Thymus (tissue), 11 donors: ENCODE data around the gene TMEM151A. TPM values are rescaled to one million over a fixed set of nuclear protein-coding genes. Genes with fewer than 3 reads are reported as not detected.

ENCODE experiments used
- DNase-seq, 9 donors: peaks; one replicate each; pipeline ENCODE4 v3.0.0-alpha.2; 2013; ENCODE audit warnings: low spot score in 9 of 9, low read depth in 6 of 9, missing footprints in 1 of 9
- H3K27ac ChIP-seq, 2 donors: one replicate each; pipeline ENCODE4 v1.5.1; 2013; ENCODE audit warnings: control low read depth in 1 of 2, low read depth in 1 of 2, low read length in 1 of 2, mild to moderate bottlenecking in 1 of 2, moderate library complexity in 1 of 2
- H3K27me3 ChIP-seq, 2 donors: one replicate each; pipeline ENCODE4 v1.5.1; 2013; ENCODE audit warnings: low read length in 1 of 2; ENCODE audit not compliant: control insufficient read depth in 2 of 2, insufficient read depth in 1 of 2
- H3K36me3 ChIP-seq, 2 donors: one replicate each; pipeline ENCODE4 v1.5.1; 2013; ENCODE audit warnings: low read length in 1 of 2, mild to moderate bottlenecking in 1 of 2, moderate library complexity in 1 of 2; ENCODE audit not compliant: control insufficient read depth in 2 of 2, insufficient read depth in 2 of 2
- H3K4me1 ChIP-seq, 2 donors: one replicate each; pipeline ENCODE4 v1.5.1; 2013; ENCODE audit warnings: low read length in 2 of 2; ENCODE audit not compliant: control insufficient read depth in 2 of 2, insufficient read depth in 2 of 2
- H3K4me3 ChIP-seq, 2 donors: one replicate each; pipeline ENCODE4 v1.5.1; 2013; ENCODE audit warnings: low read length in 2 of 2, control low read depth in 1 of 2, mild to moderate bottlenecking in 1 of 2
- H3K9me3 ChIP-seq, 2 donors: one replicate each; pipeline ENCODE4 v1.5.1; 2013; ENCODE audit warnings: low read length in 1 of 2, mild to moderate bottlenecking in 1 of 2; ENCODE audit not compliant: control insufficient read depth in 2 of 2, insufficient read depth in 1 of 2
- WGBS: extraction: QIAGEN DNeasy Blood & Tissue Kit; methylation state at CpG from one replicate; pipeline ENCODE4 v1.1.7; 2013; 5-methylcytosine and 5-hydroxymethylcytosine counted together
- polyA plus RNA-seq: library from polyadenylated mRNA; stranded (reverse); fragments of 200-250 nt; gene quantifications from one replicate; pipeline ENCODE4 v1.2.3, GENCODE V29; 2013
- total RNA-seq: library from RNA; stranded (reverse); fragments of 120-200 nt; gene quantifications from one replicate; pipeline ENCODE4 v1.2.4, GENCODE V29; 2013
- donor health status: healthy.

Gene TMEM151A
- total and polyA plus RNA-seq, 2 donors: 0.02 TPM; not detected in 1

DNA sequence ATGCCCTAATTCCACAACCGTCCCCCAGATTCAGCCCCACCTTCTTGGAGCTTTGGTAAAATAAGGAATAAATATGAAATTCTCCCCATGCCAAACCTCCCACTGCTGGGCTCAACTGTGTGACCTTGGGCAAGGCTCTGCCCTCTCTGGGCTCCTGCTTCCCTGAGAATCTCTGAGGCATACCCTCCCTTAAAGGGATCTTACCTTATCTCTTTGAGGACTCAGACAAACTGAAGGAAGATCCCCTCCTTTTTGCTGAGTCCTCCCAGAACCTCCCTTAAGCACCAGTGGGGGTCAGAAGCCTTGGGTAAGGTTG lies 22.4 kb downstream of the TMEM151A start:
- Histone ChIP-seq H3K9me3 (peaks cover 0 to 14% of the 10 kb centered on the region in 2 donors), H3K27me3 (peaks cover 0 to 6% of the 10 kb centered on the region in 2 donors), H3K36me3 (no peaks in the 10 kb centered on the region), H3K4me1 (peaks cover 40 to 78% of the 10 kb centered on the region in 2 donors), H3K4me3 (peak overlapping the region in 1 of 2 donors; percentile 50), H3K27ac (peak overlapping the region in 1 of 2 donors; percentile 99)
- 96% methylated on average over 1 of the region's 1 CpG for WGBS
- no peak for DNase-seq

DNA sequence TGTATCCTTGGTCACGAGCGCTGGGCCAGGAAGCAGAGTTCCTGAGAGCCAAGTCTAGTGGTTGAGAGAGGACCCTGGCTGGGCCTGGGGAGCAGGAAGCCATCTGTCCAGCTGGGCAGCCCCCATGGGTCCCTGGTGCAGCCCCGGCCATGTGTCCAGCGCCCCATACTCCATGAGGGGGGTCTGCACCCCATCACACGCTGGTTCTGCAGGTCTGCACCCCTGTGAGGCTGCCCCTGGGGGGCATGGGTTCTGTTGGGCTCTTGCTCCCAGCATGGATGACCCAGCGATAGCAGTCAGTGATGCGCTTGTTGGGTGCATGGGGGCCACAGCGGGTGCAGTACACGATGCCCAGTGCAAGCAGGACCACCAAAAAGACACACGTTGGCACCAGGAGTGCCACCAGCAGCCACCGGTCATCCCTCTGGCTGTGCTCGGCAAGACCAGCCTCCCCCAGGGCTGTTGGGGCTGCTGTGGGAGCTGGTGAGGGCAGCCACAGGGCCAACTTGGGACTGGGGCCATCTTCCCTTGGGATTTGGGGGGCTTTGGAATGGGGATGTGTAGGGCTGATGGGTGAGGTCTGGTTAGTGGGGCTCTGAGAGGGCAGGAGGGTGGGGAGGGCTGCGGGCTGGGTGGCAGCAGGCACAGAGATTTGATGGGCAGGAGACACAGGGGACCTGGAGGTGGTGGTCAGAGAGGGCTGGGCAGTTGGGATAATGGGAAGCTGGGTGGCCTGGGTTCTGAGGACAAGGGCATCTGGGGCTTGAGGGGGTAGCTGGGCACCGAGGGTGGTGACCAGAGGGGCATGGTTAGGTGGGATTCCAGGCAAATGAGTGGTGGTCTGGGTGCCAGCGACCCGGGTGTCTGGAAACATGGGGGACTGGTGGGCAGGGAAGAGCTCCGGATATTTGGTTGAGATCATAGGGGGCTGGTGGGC lies 23.1 kb downstream of the TMEM151A start:
- Histone ChIP-seq H3K4me3 (peak overlapping the region in 1 of 2 donors; percentile 50), H3K27me3 (peaks cover 0 to 5% of the 10 kb centered on the region in 2 donors), H3K9me3 (peaks cover 0 to 14% of the 10 kb centered on the region in 2 donors), H3K4me1 (peaks cover 44 to 83% of the 10 kb centered on the region in 2 donors), H3K27ac (peak overlapping the region in 1 of 2 donors; percentile 99), H3K36me3 (no peaks in the 10 kb centered on the region)
- no peak for DNase-seq
- WGBS: 96% methylated on average over 17 of the region's 17 CpGs

DNA sequence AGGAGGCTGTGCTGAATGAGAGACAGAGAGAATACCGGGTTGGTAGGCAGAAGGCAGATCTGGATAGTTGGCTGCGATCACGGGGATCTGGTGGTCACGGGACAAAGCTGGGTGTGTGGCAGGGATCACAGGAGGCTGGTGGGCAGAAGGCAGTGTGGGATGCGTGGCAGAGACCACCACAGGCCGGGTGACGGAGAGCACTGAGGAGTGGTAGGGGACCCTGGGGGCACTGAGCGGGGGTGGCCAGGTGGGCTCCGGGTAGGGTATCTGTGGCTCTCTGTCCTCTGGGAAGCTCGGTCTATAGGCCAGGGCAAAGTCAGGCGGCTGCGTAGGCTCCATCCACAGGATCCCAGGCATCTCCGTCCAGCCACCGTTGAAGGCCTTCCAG lies 23.8 kb downstream of the TMEM151A start:
- 97% methylated on average over 14 of the region's 14 CpGs for WGBS
- Histone ChIP-seq H3K4me1 (peaks cover 44 to 83% of the 10 kb centered on the region in 2 donors), H3K27ac (peak overlapping the region; percentile 20 to 99), H3K36me3 (no peaks in the 10 kb centered on the region), H3K9me3 (peaks cover 0 to 14% of the 10 kb centered on the region in 2 donors), H3K4me3 (peak overlapping the region in 1 of 2 donors; percentile 50), H3K27me3 (peaks cover 0 to 2% of the 10 kb centered on the region in 2 donors)
- no peak for DNase-seq

DNA sequence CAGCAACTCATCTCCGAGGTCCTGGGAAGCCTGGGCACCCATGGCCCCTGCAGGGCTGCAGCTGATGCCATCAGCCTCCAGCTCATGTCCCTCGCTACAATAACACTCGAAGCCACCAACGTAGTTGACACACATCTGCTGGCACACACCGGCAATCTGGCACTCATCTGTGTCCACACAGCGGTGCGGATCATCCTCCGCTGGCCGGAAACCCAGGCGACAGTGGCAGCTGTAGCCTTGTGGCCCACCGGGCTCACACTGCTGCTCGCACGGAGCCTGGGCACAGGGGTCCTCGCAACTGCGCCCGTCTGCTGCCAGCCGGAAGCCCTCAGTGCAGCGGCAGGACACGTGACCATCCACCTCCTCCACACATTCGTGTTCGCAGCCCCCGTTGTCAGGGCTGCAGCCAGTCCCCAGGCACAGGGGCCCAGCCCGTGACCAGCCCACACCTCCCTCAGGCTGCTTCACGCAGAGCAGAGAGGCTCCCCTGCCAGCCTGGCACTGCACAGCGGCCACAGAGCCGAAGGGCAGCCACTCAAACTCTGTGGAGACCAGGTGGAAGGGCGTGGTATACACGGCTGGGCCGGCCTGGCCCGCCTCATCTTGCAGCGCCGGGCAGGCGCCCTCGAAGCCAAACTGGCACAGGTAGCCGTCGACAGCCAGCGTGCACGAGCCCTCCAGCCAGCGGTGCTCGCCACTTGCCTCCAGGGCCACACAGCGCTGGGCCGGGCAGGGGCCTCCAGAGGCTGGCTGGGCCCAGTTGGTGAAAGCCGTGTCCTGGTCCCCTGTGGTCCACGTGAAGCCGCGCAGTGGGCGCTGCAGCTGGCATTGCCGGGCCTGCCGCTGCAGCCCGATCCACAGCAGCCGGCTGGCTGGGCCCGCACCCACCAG lies 24.5 kb downstream of the TMEM151A start:
- Histone ChIP-seq H3K36me3 (no peaks in the 10 kb centered on the region), H3K27ac (peak overlapping the region; percentile 99 to 100), H3K27me3 (peaks cover 0 to 2% of the 10 kb centered on the region in 2 donors), H3K9me3 (peaks cover 0 to 14% of the 10 kb centered on the region in 2 donors), H3K4me3 (peak overlapping the region; percentile 43 to 50), H3K4me1 (peaks cover 44 to 81% of the 10 kb centered on the region in 2 donors)
- DNase-seq: no peak
- 95% methylated on average over 52 of the region's 52 CpGs for WGBS

GRCh38 chr11:66316849-66317251 lies 25.2 kb downstream of the TMEM151A start, which contains the start of gene CD248:
Gene CD248, minus strand, starts transcription at chr11:66317044. Its CDS starts 17 bp downstream, at chr11:66317027.
- Histone ChIP-seq H3K4me1 (peaks cover 44 to 78% of the 10 kb centered on the region in 2 donors), H3K4me3 (peak within 1 kb of the TSS; percentile 43 to 50), H3K9me3 (peaks cover 0 to 14% of the 10 kb centered on the region in 2 donors), H3K27ac (peak within 1 kb of the TSS; percentile 99 to 100), H3K27me3 (peaks cover 0 to 2% of the 10 kb centered on the region in 2 donors), H3K36me3 (no peaks in the 10 kb centered on the region)
- peak in 4 of 9 donors; percentile 49 to 81 (median 62) for DNase-seq
- WGBS: 31% methylated on average over 29 of the region's 29 CpGs

DNA sequence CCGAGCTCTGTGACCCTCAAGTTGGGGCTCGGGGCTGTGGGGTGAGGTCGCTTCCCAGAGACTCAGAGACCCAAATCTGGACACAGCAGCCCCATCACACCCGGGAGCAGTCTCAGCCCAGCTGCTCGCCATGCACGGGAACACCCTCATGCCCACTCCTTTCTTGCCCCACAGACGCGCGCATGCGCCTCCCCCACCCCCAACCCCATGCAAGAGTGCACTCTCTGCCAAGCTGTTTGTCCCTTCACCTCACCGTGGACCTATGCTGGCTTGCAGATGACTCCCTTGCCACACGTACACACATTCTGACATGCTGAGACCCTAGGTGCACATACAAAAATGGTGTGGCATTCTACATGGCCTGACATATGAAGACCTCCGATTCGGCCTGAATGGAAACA lies 25.6 kb downstream of the TMEM151A start:
- Histone ChIP-seq H3K4me3 (peak overlapping the region; percentile 41 to 43), H3K4me1 (peaks cover 44 to 78% of the 10 kb centered on the region in 2 donors), H3K27ac (peak overlapping the region; percentile 99 to 100), H3K9me3 (peaks cover 0 to 15% of the 10 kb centered on the region in 2 donors), H3K36me3 (no peaks in the 10 kb centered on the region), H3K27me3 (peaks cover 0 to 2% of the 10 kb centered on the region in 2 donors)
- 4% methylated on average over 14 of the region's 14 CpGs for WGBS
- DNase-seq: peak in 8 of 9 donors; percentile 60 to 86 (median 70)

DNA sequence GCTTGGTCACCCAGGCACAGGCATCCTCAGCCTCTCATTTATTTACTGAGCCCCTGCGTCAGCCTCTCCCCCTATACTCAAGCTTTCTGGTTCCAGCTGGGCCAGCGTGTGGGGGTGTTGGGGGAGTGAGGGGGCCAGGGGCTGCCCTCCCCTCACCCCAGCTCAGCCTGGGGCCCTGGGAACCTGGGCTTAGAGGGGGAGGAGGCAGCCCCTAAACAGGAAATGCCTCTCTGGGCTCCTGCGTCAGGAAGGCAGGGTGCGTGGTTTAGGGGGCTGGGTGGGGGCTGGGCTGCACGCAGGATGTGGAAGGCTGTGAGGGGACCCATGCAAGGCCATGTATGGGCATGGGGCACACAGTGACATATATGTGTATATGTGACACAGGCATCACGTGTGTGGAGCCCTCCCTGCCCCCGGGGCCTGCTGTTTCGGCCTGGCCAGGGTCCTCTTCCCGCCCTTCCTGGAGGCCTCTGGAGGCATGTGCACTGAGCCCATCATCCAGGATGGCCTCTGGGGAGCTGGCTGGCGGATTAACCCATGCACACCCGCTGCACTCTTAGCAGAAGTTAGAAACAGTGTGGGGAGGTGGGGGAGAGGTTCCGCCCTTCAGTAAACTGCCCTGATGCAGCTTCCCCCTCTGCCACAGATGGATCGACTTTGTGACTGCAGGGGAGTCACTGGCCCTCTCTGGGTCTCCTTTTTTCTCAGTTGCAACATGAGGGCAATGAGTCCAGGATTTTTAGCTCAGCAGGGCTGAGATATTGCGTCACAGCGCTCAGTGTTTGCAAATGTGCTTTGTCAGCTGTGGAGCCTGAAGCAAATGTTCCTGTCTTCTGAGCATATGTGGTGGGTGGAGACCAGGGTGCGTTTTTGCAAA lies 26.3 kb downstream of the TMEM151A start:
- H3K4me3 ChIP-seq: peak overlapping the region; percentile 41 to 43
- no peaks in the 10 kb centered on the region for H3K36me3 ChIP-seq
- peaks cover 0 to 2% of the 10 kb centered on the region in 2 donors for H3K27me3 ChIP-seq
- WGBS: 12% methylated on average over 16 of the region's 16 CpGs
- H3K4me1 ChIP-seq: peaks cover 44 to 81% of the 10 kb centered on the region in 2 donors
- peak overlapping the region; percentile 99 to 100 for H3K27ac ChIP-seq
- DNase-seq: peak; percentile 85 to 97 (median 93)
- peaks cover 0 to 18% of the 10 kb centered on the region in 2 donors for H3K9me3 ChIP-seq

- H3K4me1 ChIP-seq: peaks cover 37 to 77% of the 10 kb centered on the region in 2 donors
- H3K36me3 ChIP-seq: no peaks in the 10 kb centered on the region
- peak overlapping the region in 1 of 2 donors; percentile 43 for H3K4me3 ChIP-seq
- peak overlapping the region; percentile 99 to 100 for H3K27ac ChIP-seq
- no peak for DNase-seq
- H3K9me3 ChIP-seq: peaks cover 0 to 17% of the 10 kb centered on the region in 2 donors
- peaks cover 0 to 2% of the 10 kb centered on the region in 2 donors for H3K27me3 ChIP-seq
- 67% methylated on average over 3 of the region's 3 CpGs for WGBS
Observed at GRCh38 chr11:66318600-66318970, 26.9 kb downstream of the TMEM151A start.
